T follicular helper cell (primary cell): ENCODE data around the gene TMEM119.
"Not testable (repeated sequence)": the region's sequence is repeated elsewhere in the genome, so short reads cannot be mapped to it uniquely, and the experiment has no call there.

Source experiments
- DNase-seq: peaks from one replicate; pipeline ENCODE4 v3.0.0-alpha.2; 2020; ENCODE audit warnings: low read depth

Gene TMEM119

GRCh38 chr12:108634341-108634751 lies 36.5 kb upstream of the TMEM119 start:
- no peak for DNase-seq

- DNase-seq = peak; percentile 82
These were observed 35.8 kb upstream of the TMEM119 start, which contains the start of gene SELPLG for GRCh38 chr12:108633534-108634248. Gene SELPLG (minus strand): TSS chr12:108633894. CDS start chr12:108624307, 9,587 bp downstream.

- no peak for DNase-seq
These were observed 35.2 kb upstream of the TMEM119 start for GRCh38 chr12:108633081-108633533.

GRCh38 chr12:108631261-108631660 lies 33.4 kb upstream of the TMEM119 start:
- DNase-seq = not testable (repeated sequence)

- DNase-seq = no peak
These were observed 32.8 kb upstream of the TMEM119 start for GRCh38 chr12:108630481-108631207.

GRCh38 chr12:108629824-108630476 lies 32.1 kb upstream of the TMEM119 start:
- DNase-seq = peak; percentile 42

GRCh38 chr12:108629151-108629550 lies 31.3 kb upstream of the TMEM119 start:
- DNase-seq = no peak

GRCh38 chr12:108627134-108627920 lies 29.4 kb upstream of the TMEM119 start:
- no peak for DNase-seq

- no peak for DNase-seq
These were observed 27.3 kb upstream of the TMEM119 start for GRCh38 chr12:108625228-108625627.

- DNase-seq = no peak
These were observed 25.7 kb upstream of the TMEM119 start for GRCh38 chr12:108623577-108623976.

- DNase-seq = no peak
These were observed 25.1 kb upstream of the TMEM119 start for GRCh38 chr12:108622921-108623514.

- DNase-seq = no peak
These were observed 24.5 kb upstream of the TMEM119 start for GRCh38 chr12:108622421-108622820.

GRCh38 chr12:108621161-108621560 lies 23.3 kb upstream of the TMEM119 start:
- no peak for DNase-seq

- no peak for DNase-seq
These were observed 22.5 kb upstream of the TMEM119 start for GRCh38 chr12:108620236-108620879.

- DNase-seq = no peak
These were observed 21.7 kb upstream of the TMEM119 start for GRCh38 chr12:108619369-108620160.

GRCh38 chr12:108618953-108619274 lies 21.0 kb upstream of the TMEM119 start:
- not testable (repeated sequence) for DNase-seq

- DNase-seq = peak; percentile 68
These were observed 20.4 kb upstream of the TMEM119 start for GRCh38 chr12:108618079-108618952.

- DNase-seq = peak; percentile 57
These were observed 19.3 kb upstream of the TMEM119 start for GRCh38 chr12:108616941-108617858.
